ENCODE results near the gene CSKMT. TPM values are rescaled to one million over a fixed set of nuclear protein-coding genes. Genes with fewer than 3 reads are reported as not detected.

Gene CSKMT
- total RNA-seq, 3 donors from 2014 or later = 5.4 to 16.1 (median 5.8) TPM

- no peaks in the 10 kb centered on the region for H3K36me3 ChIP-seq
- H3K4me1 ChIP-seq = peaks cover 0 to 1% of the 10 kb centered on the region in 2 donors
- H3K27ac ChIP-seq = no peak overlapping the region
- H3K4me3 ChIP-seq = no peak overlapping the region
- TF ChIP-seq POLR2A (IDR thresholded peaks at IDR 0.05) (no peak), CTCF (IDR thresholded peaks at IDR 0.05) (no peak), POLR2AphosphoS5 (IDR thresholded peaks at IDR 0.05) (no peak)
- no peak for DNase-seq (ENCODE audit: low spot score in 2 of 2)
- intact Hi-C loops (cut with DNase I; ENCODE audit: low total_unique reads) = no loop called here
- no peaks in the 10 kb centered on the region for H3K27me3 ChIP-seq
- no peaks in the 10 kb centered on the region for H3K9me3 ChIP-seq
These were observed 8.2 kb upstream of the CSKMT start for GRCh38 chr11:62656796-62657429.

- H3K27me3 ChIP-seq = no peaks in the 10 kb centered on the region
- H3K36me3 ChIP-seq = no peaks in the 10 kb centered on the region
- peak overlapping the region; percentile 62 to 85 (median 83) for H3K4me3 ChIP-seq
- no peaks in the 10 kb centered on the region for H3K9me3 ChIP-seq
- intact Hi-C loops (cut with DNase I; ENCODE audit: low total_unique reads) = no loop called here
- DNase-seq (ENCODE audit: low spot score in 2 of 2) = peak; percentile 54 to 61
- TF ChIP-seq CTCF (IDR thresholded peaks at IDR 0.05) (no peak), POLR2AphosphoS5 (IDR thresholded peaks at IDR 0.05) (no peak), POLR2A (IDR thresholded peaks at IDR 0.05) (no peak)
- peaks cover 8 to 19% of the 10 kb centered on the region in 2 donors for H3K4me1 ChIP-seq
- H3K27ac ChIP-seq = peak overlapping the region; percentile 89 to 93
These were observed 572 bp upstream of the CSKMT start for GRCh38 chr11:62664405-62665074.

GRCh38 chr11:62665599-62666258 is 617 bp downstream of the CSKMT start:
- Histone ChIP-seq H3K4me3 (peak overlapping the region; percentile 62 to 85 (median 83)), H3K27ac (peak overlapping the region; percentile 89 to 93), H3K4me1 (peaks cover 9 to 19% of the 10 kb centered on the region in 2 donors), H3K36me3 (no peaks in the 10 kb centered on the region), H3K27me3 (no peaks in the 10 kb centered on the region), H3K9me3 (no peaks in the 10 kb centered on the region)
- DNase-seq (ENCODE audit: low spot score in 2 of 2) = no peak
- intact Hi-C loops (cut with DNase I; ENCODE audit: low total_unique reads) = no loop called here
- TF ChIP-seq CTCF (IDR thresholded peaks at IDR 0.05) (no peak), POLR2AphosphoS5 (IDR thresholded peaks at IDR 0.05) (no peak), POLR2A (IDR thresholded peaks at IDR 0.05) (no peak)

- peaks cover 10 to 19% of the 10 kb centered on the region in 2 donors for H3K4me1 ChIP-seq
- intact Hi-C loops (cut with DNase I; ENCODE audit: low total_unique reads) = no loop called here
- H3K9me3 ChIP-seq = no peaks in the 10 kb centered on the region
- TF ChIP-seq CTCF (IDR thresholded peaks at IDR 0.05) (no peak), POLR2AphosphoS5 (IDR thresholded peaks at IDR 0.05) (no peak), POLR2A (IDR thresholded peaks at IDR 0.05) (no peak)
- DNase-seq (ENCODE audit: low spot score in 2 of 2) = no peak
- H3K4me3 ChIP-seq = peak overlapping the region; percentile 62 to 85 (median 83)
- H3K27me3 ChIP-seq = no peaks in the 10 kb centered on the region
- H3K36me3 ChIP-seq = no peaks in the 10 kb centered on the region
- H3K27ac ChIP-seq = peak overlapping the region; percentile 89 to 93
These were observed 1.3 kb downstream of the CSKMT start for GRCh38 chr11:62666259-62666926.
